Hippocampal formation (tissue), 2 donors: ENCODE data around the gene TASP1.

Source experiments
- DNase-seq, 2 donors: peaks; one replicate each; lab custom pipeline; 2025; lab: John Stamatoyannopoulos, UW

TASP1 gene

DNA sequence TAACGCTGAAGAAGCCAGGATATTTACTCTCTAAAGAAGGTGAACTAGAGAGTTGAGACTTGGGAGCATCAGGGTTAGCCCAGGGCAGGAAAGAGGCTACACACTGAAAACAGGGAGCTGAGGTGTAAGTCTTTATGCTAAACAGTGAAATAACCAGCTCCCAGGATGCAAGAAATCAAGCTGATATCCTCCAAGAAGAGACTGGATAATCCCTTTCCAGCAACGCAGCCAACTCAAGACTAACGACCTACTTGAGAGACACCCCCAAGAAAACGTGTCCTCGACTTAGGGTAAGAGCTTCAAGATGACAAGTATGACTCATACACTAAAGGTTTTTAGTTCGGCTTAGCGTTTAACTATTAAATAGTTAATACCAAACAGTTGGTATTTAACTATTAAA, 202.2 kb downstream of the TASP1 start:
- no peak for DNase-seq

DNA sequence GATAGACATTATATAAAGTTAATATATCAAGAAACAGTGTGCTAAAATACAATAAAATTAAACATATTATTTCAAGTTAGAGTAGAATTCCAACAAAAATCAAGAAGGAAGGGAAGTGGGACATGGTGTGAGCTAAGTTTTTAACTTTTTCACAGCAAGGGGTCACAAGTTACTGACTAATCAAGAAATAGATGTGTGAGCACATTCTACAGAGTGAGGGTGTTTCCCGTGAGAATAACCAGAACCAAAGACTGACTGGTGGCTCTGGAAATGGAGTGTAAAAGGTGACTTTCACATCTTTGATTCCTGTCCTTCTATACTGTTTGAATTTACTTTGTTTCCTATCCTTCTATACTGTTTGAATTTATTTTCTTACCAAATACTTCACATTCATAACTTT, 206.6 kb downstream of the TASP1 start:
- no peak for DNase-seq

DNA sequence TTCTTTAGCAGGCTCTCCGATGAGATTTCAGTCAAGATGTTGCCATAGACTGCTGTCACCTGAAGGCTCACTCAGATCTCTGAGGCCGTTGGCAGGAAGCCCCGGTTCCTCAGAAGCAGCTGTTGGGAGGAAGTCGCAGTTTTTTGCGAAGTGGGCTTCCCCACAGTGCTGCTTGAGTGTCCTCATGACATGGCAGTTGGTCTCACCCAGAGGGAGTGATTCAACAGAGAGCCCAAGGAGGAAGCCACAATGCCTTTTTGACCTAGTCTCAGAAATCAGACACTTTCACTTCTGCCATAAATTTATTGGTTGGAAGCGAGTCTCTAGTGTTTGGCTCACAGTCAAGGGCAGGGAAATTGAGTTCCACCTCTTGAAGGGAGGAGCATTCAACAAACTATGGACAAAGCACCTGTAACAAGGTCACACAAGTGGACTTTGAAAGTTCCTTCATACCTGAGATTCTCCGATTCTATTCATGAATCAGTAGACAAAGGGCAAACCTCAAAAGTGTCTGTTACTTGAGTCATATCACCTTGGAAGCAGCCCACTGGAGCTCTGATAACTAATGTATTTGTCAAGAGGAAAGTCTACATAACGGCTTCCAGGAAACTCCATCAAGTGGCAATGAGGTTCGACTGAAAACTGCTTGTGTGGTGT, 208.3 kb downstream of the TASP1 start:
- no peak for DNase-seq

DNA sequence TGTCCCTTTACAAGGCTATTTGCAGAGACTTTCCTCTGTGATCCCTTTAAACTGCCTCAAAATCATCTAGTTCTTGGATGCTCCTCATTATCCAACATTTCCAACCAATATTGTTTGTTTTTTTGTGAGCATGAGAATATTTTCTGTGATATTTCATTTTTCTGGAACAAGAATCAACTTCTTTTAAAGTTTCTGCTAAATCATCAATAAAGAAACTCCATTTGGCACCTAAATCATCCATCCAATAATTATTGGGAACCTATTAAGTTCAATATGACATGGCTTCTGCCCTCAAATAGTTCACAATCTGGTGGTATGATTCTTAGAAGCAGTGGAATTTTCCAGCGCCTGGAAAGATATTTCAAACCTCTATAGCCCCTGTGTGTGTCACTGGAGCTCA, 210.0 kb downstream of the TASP1 start:
- no peak for DNase-seq

DNA sequence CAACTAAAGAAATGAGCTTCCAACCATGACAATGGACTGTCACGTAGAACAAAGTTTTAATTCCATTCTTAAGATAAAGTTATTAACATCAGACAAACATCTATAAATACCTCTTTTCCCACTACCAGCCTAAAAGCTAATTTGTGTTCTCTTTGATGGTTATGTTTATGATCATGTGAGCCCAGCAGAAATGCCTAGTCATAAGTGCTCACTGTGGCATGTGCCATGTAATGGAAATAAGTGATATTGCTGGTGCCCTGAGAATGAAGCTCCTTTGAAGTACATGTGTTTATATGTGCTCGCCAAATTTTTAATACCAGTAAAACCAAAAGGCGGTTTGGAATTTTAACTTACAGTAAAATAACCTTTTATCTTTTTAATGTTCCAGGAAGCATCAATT, 211.9 kb downstream of the TASP1 start:
- no peak for DNase-seq

DNA sequence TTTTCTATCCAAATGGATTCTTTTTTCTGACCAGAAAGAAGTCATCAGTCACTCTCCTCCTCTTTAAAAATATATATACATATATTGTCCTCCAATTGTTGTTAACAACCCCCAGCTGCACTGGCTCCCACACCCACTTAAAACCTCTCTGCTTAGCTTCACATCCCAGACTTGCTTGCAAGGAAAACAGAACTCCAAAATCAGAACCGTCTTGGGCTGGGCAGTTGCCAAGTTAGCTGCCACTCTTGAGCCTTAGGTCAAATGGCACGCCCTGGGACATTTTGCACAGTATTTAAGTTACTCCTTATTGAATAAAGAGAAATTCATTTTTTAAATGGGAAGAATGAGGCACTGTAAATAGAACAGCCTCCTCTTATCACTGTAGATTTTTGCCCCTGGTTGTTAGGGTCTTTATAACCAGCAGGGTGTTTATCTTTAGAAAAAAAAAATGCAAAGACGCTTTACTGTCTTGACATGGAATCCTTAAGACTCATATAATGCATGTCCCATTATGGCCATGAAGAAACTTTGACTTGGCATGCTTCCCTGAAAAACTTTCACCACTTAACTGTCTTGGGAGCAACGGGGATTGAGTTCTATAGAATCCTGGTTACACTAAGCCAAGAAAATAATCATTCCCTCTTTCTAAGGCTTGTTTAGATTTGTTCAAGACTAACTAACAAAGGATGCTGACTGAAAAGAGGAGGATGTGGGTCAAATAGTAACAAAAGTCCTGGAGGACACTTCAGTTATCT, 213.2 kb downstream of the TASP1 start:
- DNase-seq = no peak

DNA sequence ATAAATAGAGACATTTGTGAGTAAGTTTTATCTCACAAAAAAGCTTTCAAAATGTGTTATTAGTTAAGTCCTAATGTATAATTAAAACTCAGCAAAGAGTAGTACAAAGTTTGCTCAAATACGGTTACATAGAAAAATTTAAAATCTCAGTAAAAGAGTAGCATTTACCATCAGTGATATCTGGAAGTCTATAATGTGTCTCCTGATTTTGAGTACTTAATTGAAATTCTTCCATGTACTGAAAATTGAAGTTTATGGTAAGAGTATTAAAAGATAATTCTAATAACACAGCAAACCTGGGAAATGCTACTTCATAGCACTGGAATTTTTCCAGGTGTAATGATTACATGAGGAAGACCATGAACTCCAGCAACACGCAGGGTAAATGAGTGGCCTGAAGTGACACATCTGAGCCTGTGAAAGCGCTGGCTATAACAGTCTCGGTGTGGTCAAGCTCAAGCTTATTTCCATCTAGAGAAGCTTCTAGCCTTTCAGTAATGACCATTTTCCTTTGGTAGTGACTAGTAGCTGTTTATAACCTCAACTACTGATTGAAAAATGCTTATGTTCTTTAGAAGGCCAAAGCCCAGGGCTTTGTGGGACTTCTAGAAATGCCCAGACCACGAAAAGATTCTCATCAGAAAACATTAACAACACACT, 214.4 kb downstream of the TASP1 start:
- no peak for DNase-seq

DNA sequence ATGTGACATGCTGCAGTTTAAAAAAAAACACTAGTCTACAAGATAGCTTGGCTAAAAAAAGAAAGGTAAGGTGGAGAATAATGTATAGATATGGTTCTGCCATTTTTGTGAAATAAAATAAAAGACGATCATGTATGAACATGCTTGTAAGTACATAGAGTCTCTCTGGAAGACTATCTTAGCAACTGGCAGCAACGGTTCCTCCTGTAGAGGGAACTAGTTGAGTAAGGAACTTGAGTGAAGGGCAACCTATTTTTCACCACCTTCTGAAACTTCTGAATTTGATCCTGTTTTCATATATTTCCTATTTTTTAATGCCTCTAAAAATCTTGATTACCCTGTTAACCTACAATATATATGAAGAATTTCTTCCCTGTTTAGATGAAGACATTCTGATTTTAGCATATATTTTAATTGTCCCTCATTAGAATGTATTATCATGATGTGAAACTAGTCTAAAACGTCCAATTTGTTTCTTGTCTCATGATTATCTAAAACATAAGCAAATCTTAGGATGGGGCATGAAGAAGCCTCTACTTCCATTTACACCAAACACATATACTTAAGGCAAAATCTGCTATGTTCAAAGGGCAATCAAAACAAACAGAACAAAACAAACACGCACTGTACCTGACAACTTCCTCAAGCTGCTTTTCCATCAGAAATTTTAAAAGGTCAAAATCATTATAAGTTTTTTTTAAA, 215.1 kb downstream of the TASP1 start:
- DNase-seq = no peak

DNA sequence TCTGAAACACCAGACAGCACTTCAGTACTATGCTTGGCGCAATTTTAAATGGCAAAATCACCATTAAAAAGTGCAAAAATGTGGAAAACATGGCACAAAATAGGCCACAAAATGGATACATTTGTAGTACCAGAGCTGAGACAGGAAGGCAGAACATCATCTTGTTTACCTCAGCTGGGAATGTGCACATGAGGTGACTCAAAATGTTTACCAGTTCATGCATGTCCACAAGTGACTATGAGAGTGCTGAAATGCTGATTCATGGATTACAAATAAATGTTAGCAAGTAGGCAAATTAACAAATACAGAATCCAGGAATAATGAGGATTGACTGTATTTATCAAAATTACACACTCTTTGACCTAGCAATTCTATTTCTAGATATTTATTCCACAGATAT, 216.1 kb downstream of the TASP1 start:
- DNase-seq = no peak

DNA sequence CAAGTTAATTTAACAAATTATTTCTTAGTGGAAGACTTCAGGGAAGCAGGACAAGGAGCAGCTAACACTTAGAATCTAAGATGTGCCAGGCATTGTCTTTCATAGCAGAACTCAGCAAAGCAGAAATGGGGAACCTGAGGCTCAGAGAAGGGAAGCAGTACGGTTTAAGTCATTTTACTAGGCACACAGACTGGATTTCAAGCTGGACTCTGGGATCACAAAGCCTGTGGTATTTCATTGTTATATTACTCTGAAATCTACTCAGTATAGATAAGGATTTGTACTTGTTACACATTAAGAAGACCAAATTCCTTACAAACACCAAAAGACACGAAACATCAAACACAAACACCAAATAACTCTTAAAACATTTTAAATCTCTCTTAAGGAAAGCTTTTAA, 218.1 kb downstream of the TASP1 start:
- no peak for DNase-seq

DNA sequence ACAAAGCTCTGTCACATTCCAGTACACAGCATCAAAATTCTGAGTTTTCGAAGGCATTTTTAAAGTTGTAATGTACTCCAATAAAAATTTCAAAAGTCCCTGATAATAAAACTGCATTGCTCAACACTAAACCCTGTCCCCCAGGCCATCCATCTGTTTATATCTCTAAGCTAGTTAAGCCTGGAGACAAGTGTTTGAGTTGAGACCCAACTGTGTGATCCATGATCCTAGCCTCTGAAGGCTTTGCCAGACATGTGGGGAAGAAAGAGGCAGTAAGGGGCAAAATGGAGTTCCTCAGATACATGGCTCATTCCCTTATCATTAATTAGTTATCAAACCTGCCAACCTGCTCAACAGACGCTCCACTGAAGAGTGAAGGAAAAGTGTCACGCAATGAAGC, 219.3 kb downstream of the TASP1 start:
- DNase-seq = no peak

DNA sequence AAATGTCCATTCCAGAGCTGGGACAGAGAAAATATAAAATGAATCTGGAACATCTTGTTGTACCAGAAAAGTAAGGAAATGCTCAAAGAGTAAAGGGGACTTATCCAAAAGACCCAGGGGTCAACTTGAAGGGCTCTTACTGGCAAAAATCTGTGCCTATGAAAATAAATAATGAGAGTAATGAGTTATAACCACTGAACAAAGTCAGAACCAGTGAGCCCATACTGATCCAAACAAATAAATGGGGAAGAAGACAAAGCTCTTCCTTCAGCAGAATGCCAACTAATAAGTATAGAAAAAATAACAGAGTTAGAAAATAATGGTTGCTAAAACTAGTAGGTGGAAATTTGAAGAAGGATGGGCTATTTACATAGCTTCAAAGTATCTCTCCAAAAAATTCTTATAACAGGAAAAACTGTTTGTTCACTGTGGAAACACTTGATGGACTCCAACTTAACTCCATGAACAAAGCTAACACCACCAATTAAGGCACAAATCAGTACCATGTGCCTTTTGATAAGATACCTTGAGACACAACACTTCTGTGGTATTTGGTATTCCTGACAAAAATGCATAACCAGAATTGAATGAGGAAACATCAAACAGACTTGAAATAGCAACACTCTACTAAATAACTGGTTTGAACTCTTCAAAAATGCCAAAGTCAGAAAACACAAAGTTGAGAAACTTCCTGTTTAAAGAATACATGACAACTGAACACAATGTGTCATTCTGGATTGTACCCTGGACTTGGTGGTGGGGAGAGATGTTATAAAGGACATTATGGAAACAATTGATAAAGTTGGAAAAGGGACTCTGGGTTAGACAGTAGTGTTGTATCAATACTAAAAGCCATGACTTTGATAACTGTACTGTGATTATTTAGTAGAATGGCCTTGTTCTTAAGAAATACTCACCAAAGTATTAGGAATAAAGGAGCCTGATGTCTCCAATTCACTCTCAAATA, 220.2 kb downstream of the TASP1 start:
- no peak for DNase-seq

DNA sequence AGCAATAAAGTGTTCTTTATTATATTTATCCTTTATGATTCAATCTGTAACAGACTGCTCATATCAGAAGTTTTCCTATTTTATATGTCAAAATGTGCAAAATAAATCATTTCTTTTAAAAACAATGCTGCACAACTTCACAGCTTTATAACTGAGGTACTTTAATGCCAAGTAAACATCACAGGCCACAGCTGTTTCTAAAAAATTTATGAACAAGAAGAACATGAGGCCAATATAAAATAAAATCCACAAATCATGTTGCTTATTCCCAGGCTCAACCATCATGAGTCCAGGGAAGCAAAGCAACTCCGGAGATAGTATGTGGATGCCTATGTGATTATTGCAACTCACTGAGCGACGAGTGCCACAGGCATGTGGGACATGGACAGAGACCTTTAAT, 222.2 kb downstream of the TASP1 start:
- DNase-seq = no peak

DNA sequence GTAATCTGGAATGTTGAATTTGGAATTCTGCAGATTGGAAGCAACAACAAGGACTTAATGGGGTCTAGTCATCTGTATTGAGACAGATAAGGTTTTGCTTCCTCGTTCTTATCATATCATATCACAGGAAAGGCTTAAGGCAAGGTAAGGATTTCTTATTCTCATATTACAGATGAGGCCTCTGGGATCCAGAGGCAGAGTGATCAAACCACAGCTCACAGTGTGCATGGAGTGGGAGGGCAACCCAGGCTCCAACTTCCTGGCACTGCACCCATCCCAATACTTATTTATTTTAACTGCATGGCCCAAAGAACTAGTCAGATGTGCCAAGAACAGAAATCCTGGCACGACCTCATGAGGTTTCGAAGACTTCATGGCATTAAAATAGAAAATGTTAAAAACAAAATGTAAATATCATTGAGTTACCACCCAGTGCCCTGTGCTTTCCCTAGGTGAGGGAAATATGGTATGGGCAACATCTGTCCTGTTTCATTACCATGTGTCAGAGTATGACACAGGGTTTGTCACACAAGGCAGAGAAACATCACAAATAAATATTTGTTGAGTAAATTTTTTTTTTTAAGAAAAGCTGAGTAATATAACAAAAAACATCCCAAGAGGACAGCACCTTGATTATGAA, 225.8 kb downstream of the TASP1 start:
- DNase-seq = no peak

DNA sequence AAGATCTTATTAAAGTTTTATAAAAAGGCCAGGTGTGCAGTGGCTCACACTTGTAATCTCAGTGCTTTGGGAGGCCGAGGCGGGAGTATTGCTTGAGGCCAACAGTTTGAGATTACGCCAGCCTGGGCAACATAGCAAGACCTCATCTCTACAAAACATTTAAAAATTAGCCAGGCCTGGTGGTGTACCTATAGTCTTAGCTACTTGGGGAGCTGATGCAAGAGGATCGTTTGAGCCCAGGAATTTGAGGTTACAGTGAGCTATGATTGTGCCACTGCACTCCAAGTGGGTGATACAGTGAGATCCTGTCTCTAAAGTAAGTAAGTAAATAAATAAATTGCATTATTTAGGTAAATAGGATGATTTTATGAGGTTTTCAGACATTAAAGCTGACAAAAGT, 234.4 kb downstream of the TASP1 start:
- no peak for DNase-seq

DNA sequence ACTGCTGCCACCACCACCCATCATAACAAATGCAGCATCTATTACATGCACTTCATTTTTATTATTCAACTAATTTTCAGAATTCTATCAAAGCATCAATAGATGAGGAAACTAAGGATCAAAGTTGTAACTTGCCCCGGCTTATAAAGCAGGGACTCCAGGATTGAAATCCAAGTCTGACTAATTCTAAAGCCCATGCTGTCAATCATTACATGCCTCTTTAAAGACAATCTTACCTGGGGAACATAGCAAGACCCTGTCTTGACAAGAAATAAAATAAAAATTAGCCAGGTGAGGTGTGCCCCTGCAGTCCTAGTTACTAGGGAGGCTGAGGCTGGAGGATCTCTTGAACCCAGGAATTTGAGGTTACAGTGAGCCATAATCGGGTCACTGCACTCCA, 235.3 kb downstream of the TASP1 start:
- DNase-seq = no peak

DNA sequence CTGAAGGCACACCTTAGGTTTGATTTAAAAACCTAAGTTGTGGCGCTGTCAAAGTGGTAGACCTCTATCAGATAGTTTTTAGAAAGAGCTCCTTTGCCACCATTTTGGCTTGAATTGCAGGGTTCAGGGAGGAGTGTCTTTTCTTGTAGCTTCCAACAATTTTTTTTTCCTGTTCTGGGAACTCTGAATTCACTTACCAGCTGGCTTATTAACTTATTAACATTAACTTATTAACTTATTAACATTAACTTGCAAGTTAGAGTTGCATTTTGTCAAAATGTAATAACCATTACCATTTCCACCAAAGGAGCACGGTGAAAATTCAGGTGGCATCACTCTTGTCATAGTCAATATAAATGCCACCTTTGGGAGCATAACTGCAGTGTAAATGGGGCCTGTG, 235.7 kb downstream of the TASP1 start:
- no peak for DNase-seq

DNA sequence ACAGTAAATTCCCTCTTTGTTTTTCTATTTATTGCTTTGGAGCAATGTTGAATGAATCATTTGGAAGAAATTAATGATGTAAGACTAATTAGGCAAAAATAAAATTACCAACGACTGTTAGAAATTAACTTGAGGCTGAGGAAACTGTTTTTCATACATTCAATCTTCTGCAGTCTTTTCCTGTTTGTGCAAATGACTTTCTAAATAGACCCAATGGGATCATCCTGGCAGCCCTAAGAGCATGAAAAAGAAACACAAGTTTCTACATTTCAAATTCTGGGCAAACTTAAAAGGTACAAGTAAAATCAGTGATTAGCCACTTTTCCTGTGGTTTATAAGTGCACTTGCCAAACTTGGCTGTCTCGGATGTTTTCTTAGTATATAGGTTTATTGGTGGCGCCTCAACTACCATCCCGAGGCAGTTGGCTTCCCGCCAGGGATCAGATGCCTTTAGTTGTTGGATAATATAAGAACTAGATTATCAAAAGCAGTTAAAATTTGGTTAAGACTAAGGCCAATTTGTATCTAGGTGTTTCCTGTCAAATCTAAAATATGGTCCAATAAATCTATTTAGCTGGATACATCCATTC, 236.5 kb downstream of the TASP1 start:
- DNase-seq = no peak

DNA sequence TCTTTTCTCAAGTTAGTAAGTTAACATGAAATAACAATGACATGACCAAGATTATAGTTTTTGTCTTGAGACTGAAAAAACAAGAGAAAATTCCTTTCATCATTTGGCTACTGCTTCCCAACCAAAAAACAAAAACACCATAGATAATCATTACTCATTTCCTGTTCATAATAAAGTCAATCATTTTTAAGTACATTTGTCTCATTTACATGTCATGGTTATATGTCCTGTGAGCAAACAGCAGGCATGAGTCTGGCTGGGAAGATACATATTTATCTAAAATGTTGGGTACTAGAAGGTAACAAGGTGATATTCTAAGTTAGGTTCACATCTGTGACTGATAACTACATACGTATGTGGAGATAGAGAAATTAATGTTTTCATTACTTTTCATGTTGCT, 237.1 kb downstream of the TASP1 start:
- DNase-seq = no peak

DNA sequence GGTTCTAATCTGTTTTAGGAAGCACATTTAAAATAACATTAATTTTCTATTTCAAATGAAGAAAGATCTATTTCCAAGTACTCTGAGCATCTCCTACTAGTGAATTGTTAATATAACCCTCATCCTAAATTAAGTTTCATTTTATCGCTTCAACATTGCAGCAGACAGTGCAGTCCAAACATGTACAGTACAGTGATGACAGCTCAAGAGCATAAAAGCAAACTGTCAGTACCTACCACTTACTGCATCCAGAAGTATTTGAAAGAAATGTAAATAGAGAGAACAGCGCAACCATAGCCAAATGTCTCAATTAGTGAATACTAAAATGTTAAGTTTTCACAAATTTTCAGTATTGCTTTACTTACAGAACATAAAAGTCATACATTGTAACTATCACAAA, 238.3 kb downstream of the TASP1 start:
- DNase-seq = no peak

DNA sequence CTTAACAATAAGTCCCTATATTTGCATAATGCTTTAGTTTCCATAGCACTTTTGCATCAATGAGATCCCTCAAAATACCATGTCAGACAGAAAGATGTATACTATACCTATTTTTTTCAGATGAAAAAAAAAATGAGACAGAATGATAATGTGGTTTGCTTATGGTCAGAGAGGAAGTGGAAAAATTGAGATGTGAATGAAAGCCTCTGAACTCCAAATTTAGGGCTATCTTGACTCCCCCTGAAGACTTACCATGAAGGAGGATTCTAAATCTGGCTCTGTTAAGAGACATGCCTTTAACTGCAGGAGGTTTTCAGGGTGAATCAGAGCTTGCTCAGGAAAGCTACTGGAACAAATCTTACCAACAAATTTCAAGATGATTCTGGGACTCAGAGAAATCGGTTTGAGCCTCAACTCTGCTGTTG, 241.4 kb downstream of the TASP1 start:
- no peak for DNase-seq
